B cell (primary cell): ENCODE results near the gene CELF2. TPM values are rescaled to one million over a fixed set of nuclear protein-coding genes. Genes with fewer than 3 reads are reported as not detected.
A peak's percentile ranks its signal among the peaks of the same experiment; 100 is the strongest.

Experiments used
- ATAC-seq: fragments of 200-7000 bp; cut with Tn5 transposase; one replicate; pipeline ENCODE4 v1.10.0; 2021; ENCODE audit warnings: low read depth, mild to moderate bottlenecking, moderate number of reproducible peaks, moderate library complexity
- CTCF ChIA-PET: fragments of 350-600 bp; sonication (Branson Sonifier 250); formaldehyde crosslinking; loops from one replicate; lab custom pipeline; 2021; ENCODE audit warnings: antibody characterized with exemption, inconsistent platforms; lab: Charles Lee
- POLR2A ChIA-PET: fragments of 350-600 bp; sonication (Branson Sonifier 250); formaldehyde crosslinking; loops from one replicate; lab custom pipeline; 2021; ENCODE audit warnings: antibody characterized with exemption; lab: Charles Lee
- DNase-seq: peaks from one replicate; pipeline ENCODE4 v3.0.0; 2013
- H2AFZ ChIP-seq: 2 replicates; pipeline ENCODE4 v1.6.1; 2012; ENCODE audit warnings: mild to moderate bottlenecking, low read depth, low read length; ENCODE audit not compliant: insufficient read depth, poor library complexity, severe bottlenecking
- H3K27ac ChIP-seq, 2 donors: 1 replicate in 1 of 2; 2 replicates in 1 of 2; pipeline ENCODE4 v1.5.1; 2012 to 2013; ENCODE audit warnings: low read length in 2 of 2, mild to moderate bottlenecking in 2 of 2, moderate library complexity in 1 of 2
- H3K27me3 ChIP-seq, 4 experiments: fragments of 200-600 bp in 1 of 4; sonication (generic) in 1 of 4; replicated peaks in 1 of 4; 1 replicate in 2 of 4; 2 replicates in 2 of 4; pipeline versions ENCODE4 v1.6.1 to v1.7.0; 2013 to 2016; ENCODE audit warnings: low read length in 3 of 4, mild to moderate bottlenecking in 2 of 4, mixed read lengths in 1 of 4, moderate library complexity in 1 of 4; ENCODE audit not compliant: insufficient read depth in 4 of 4, control insufficient read depth in 3 of 4; ENCODE audit errors: control extremely low read depth in 1 of 4
- H3K36me3 ChIP-seq, 2 experiments: replicated peaks in 1 of 2; 1 replicate in 1 of 2; 2 replicates in 1 of 2; pipeline versions ENCODE4 v1.6.1 to v1.7.1; 2013; ENCODE audit warnings: low read length in 1 of 2; ENCODE audit not compliant: insufficient read depth in 2 of 2, control insufficient read depth in 1 of 2; ENCODE audit errors: control extremely low read depth in 1 of 2, extremely low read depth in 1 of 2
- H3K4me1 ChIP-seq, 2 donors: fragments of 200-600 bp in 1 of 2; sonication (generic) in 1 of 2; 1 replicate in 1 of 2; 2 replicates in 1 of 2; pipeline versions ENCODE4 v1.5.1 to v1.6.1; 2013 to 2017; ENCODE audit warnings: low read length in 2 of 2; ENCODE audit not compliant: control insufficient read depth in 2 of 2, insufficient read depth in 2 of 2
- H3K4me2 ChIP-seq: replicated peaks from 2 replicates; pipeline ENCODE3; 2012; ENCODE audit warnings: mild to moderate bottlenecking, low read depth, low read length; ENCODE audit not compliant: poor library complexity, severe bottlenecking
- H3K4me3 ChIP-seq, 5 experiments: fragments of 200-600 bp in 1 of 5; sonication (generic) in 1 of 5; 1 replicate in 3 of 5; 2 replicates in 2 of 5; pipeline versions ENCODE4 v1.5.1 to v1.7.0; 2011 to 2016; ENCODE audit warnings: low read length in 4 of 5, mild to moderate bottlenecking in 4 of 5, low read depth in 2 of 5, control low read depth in 1 of 5, moderate library complexity in 1 of 5; ENCODE audit not compliant: insufficient read depth in 1 of 5; ENCODE audit errors: control extremely low read depth in 1 of 5, extremely low read depth in 1 of 5
- H3K79me2 ChIP-seq: fragments of 200-600 bp; sonication (generic); one replicate; pipeline ENCODE4 v1.6.0; 2016; ENCODE audit warnings: low read length; ENCODE audit not compliant: control insufficient read depth, insufficient read depth
- H3K9ac ChIP-seq: fragments of 200-600 bp; sonication (generic); 2 replicates; pipeline ENCODE4 v1.6.1; 2017; ENCODE audit warnings: mild to moderate bottlenecking, low read length, moderate library complexity
- H3K9me3 ChIP-seq, 3 donors: one replicate each; pipeline versions ENCODE4 v1.6.1 to v1.7.1; 2013; ENCODE audit warnings: low read length in 2 of 3; ENCODE audit not compliant: control insufficient read depth in 2 of 3, insufficient read depth in 1 of 3; ENCODE audit errors: control extremely low read depth in 1 of 3
- H4K20me1 ChIP-seq: 2 replicates; pipeline ENCODE4 v1.6.0; 2012; ENCODE audit warnings: mild to moderate bottlenecking, low read length; ENCODE audit not compliant: insufficient read depth, control insufficient read depth, poor library complexity, severe bottlenecking
- H3K27ac Mint-ChIP-seq: one replicate; pipeline ENCODE4 v1.8.0; 2021; ENCODE audit warnings: mixed read lengths
- H3K27me3 Mint-ChIP-seq: one replicate; pipeline ENCODE4 v1.8.0; 2021; ENCODE audit warnings: mixed read lengths
- H3K4me1 Mint-ChIP-seq: one replicate; pipeline ENCODE4 v1.8.0; 2021; ENCODE audit warnings: mixed read lengths
- H3K4me3 Mint-ChIP-seq: one replicate; pipeline ENCODE4 v1.8.0; 2021; ENCODE audit warnings: mixed read lengths
- H3K9me3 Mint-ChIP-seq: one replicate; pipeline ENCODE4 v1.8.0; 2022; ENCODE audit warnings: mixed read lengths; ENCODE audit not compliant: insufficient read depth
- CTCF ChIP-seq: fragments of 200-600 bp; IDR thresholded peaks from one replicate; pipeline ENCODE4 v1.8.0; 2022; ENCODE audit warnings: antibody characterized with exemption, mild to moderate bottlenecking
- EZH2 ChIP-seq: IDR thresholded peaks from 2 replicates; pipeline ENCODE4 v1.6.1; 2012; ENCODE audit warnings: borderline replicate concordance, low read depth, mild to moderate bottlenecking, moderate library complexity, low read length; ENCODE audit not compliant: insufficient read depth, poor library complexity, severe bottlenecking
- WGBS: methylation state at CpG from one replicate; pipeline ENCODE4 v1.1.5; 2013; ENCODE audit warnings: missing lambda C conversion rate; ENCODE audit not compliant: insufficient coverage; 5-methylcytosine and 5-hydroxymethylcytosine counted together
- intact Hi-C: fragments of 100-400 bp; cut with micrococcal nuclease; formaldehyde crosslinking; loops from one replicate; pipeline ENCODE4 v1.10.0; 2022
- polyA plus RNA-seq: library from polyadenylated mRNA; depleted of rRNA; stranded (reverse); fragments of >200 nt; gene quantifications from 2 replicates; pipeline ENCODE4 v1.2.3, GENCODE V29; 2012
- total RNA-seq, 2 donors: library from RNA; stranded (reverse); fragments of 120-200 nt in 1 of 2; gene quantifications; 1 replicate in 1 of 2; 2 replicates in 1 of 2; pipeline versions ENCODE4 v1.2.3 to v1.2.4, GENCODE V29; 2013 to 2022

CELF2 gene
- total and polyA plus RNA-seq, 2 donors (not counting 1 experiment from before 2014, with no cell fraction given), result 59.5 to 112 TPM

DNA sequence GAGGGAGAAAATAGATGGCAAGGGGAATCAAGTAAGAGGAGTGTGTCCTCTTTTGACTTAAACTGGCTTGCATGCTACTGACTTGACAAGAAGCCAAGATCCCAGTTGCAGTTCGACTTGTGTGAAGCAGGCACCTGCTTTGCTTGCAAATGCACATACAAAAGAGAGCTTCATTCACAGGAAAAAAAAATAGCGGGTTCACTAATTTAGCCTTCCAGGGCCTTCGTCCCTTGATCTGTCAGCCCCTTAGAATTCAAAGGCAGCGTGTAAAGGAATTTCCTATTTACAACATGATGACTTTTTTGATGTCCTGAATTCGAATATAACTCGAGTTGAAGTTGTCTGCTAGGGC, 192.1 kb downstream of the CELF2 start:
- intact Hi-C loops, result loop anchor here (1.0 to 2.0 kb wide), 2 partner anchors 13 to 17 kb away; no protein-coding TSS in a partner anchor
- ChIA-PET CTCF (interaction anchor here (1.0 to 3.0 kb wide), 6 partner anchors 9 to 103 kb away, joined by 3 to 12 read pairs (median 4); no protein-coding TSS in a partner anchor), POLR2A (no interaction called here)
- Mint-ChIP-seq H3K9me3 (no peaks in the 10 kb centered on the region), H3K4me1 (peaks cover 83% of the 10 kb centered on the region), H3K27ac (peak overlapping the region; percentile 51), H3K4me3 (peak overlapping the region; percentile 66), H3K27me3 (no peaks in the 10 kb centered on the region)
- peaks cover 99% of the 10 kb centered on the region for H4K20me1 ChIP-seq
- H3K9me3 ChIP-seq, result no peaks in the 10 kb centered on the region
- H3K36me3 ChIP-seq, result peaks cover 5 to 67% of the 10 kb centered on the region in 2 experiments
- peak overlapping the region; percentile 68 for H3K4me2 ChIP-seq
- H3K79me2 ChIP-seq, result peaks cover 100% of the 10 kb centered on the region
- H3K27ac ChIP-seq, result peak overlapping the region; percentile 28 to 80
- TF ChIP-seq CTCF (no peak), EZH2 (no peak)
- 0% methylated on average over 1 of the region's 6 CpGs for WGBS
- H3K4me3 ChIP-seq, result peak overlapping the region in 4 of 5 experiments; percentile 0 to 43 (median 6)
- no peak for DNase-seq
- peak; percentile 22 for ATAC-seq
- H3K9ac ChIP-seq, result peak overlapping the region; percentile 23
- no peak overlapping the region for H2AFZ ChIP-seq
- no peaks in the 10 kb centered on the region for H3K27me3 ChIP-seq
- peaks cover 68% of the 10 kb centered on the region in 2 donors for H3K4me1 ChIP-seq

DNA sequence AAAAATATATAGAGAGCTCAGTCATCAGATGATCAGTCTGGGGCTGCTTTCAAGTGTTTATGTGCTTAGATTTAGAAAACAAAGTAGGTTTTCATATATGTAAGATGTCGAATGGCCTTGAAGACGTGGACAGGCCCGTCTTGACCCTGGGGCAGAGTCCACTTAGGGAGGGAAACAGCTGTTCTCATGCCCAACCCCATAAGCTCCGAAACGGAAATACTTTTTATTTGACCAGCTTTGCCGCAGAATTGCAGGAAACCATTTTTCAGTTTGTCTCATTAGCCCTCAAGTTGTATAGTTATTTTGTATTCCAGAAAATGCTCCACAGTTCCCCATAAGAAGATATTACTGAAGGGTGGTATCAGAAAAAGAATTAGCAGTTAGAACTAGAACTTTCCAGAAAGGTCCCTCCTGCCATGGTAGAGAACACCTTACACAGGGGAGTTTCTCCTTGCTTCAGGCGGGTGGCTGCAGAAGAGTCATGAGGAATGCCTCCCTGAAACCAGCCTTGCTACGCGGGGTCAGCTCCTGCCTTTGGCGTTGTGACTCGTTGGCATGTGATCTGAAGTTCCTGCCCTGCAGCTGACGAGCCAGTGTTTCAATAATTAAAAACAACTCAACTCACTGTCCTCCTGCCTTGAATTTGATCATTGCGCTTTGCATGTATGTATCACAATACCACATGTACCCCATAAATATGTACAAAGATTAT, 192.7 kb downstream of the CELF2 start:
- peak overlapping the region; percentile 76 for H3K4me3 Mint-ChIP-seq
- Histone ChIP-seq H4K20me1 (peaks cover 99% of the 10 kb centered on the region), H3K9ac (peak overlapping the region; percentile 23), H3K79me2 (peaks cover 100% of the 10 kb centered on the region), H3K36me3 (peaks cover 5 to 68% of the 10 kb centered on the region in 2 experiments), H3K9me3 (no peaks in the 10 kb centered on the region), H3K27ac (peak overlapping the region in 1 of 2 donors; percentile 80), H3K4me1 (peaks cover 68% of the 10 kb centered on the region in 2 donors), H3K4me3 (peak overlapping the region in 1 of 5 experiments; percentile 43), H2AFZ (no peak overlapping the region), H3K27me3 (no peaks in the 10 kb centered on the region), H3K4me2 (peak overlapping the region; percentile 68)
- DNase-seq (no peak), ATAC-seq (no peak)
- peak overlapping the region; percentile 86 for H3K27ac Mint-ChIP-seq
- ChIA-PET CTCF (interaction anchor here (1.0 to 3.0 kb wide), 8 partner anchors 10 to 104 kb away, joined by 3 to 12 read pairs (median 4); no protein-coding TSS in a partner anchor), POLR2A (interaction anchor here (0.5 kb wide), 1 partner anchor 45 kb away, joined by 4 read pairs; no protein-coding TSS in a partner anchor)
- H3K27me3 Mint-ChIP-seq, result no peaks in the 10 kb centered on the region
- 44% methylated on average over 4 of the region's 13 CpGs for WGBS
- intact Hi-C loops, result loop anchor here (1.0 kb wide), 1 partner anchor 13 kb away; no protein-coding TSS in a partner anchor
- no peak for TF ChIP-seq CTCF
- TF ChIP-seq EZH2, result no peak
- H3K9me3 Mint-ChIP-seq, result no peaks in the 10 kb centered on the region
- H3K4me1 Mint-ChIP-seq, result peaks cover 86% of the 10 kb centered on the region
